ENCODE measurements around the gene SOX4.

- TF ChIP-seq POLR2A (IDR thresholded peaks at IDR 0.05), result no peak
- TF ChIP-seq, protein P1, sequence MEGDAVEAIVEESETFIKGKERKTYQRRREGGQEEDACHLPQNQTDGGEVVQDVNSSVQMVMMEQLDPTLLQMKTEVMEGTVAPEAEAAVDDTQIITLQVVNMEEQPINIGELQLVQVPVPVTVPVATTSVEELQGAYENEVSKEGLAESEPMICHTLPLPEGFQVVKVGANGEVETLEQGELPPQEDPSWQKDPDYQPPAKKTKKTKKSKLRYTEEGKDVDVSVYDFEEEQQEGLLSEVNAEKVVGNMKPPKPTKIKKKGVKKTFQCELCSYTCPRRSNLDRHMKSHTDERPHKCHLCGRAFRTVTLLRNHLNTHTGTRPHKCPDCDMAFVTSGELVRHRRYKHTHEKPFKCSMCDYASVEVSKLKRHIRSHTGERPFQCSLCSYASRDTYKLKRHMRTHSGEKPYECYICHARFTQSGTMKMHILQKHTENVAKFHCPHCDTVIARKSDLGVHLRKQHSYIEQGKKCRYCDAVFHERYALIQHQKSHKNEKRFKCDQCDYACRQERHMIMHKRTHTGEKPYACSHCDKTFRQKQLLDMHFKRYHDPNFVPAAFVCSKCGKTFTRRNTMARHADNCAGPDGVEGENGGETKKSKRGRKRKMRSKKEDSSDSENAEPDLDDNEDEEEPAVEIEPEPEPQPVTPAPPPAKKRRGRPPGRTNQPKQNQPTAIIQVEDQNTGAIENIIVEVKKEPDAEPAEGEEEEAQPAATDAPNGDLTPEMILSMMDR (IDR thresholded peaks at IDR 0.05), result peak in 3 of 6 experiments; percentile 34 to 61 (median 39)
These were observed 2.0 kb downstream of the SOX4 start for GRCh38 chr6:21595285-21596144.
